GM18526 (cell line): ENCODE results near the gene MSL1.

Experiments
- POLR2A ChIP-seq: IDR thresholded peaks from 3 replicates; pipeline ENCODE4 v1.6.1; 2011; ENCODE audit not compliant: insufficient read length; ENCODE audit errors: extremely low read depth

Gene MSL1

DNA sequence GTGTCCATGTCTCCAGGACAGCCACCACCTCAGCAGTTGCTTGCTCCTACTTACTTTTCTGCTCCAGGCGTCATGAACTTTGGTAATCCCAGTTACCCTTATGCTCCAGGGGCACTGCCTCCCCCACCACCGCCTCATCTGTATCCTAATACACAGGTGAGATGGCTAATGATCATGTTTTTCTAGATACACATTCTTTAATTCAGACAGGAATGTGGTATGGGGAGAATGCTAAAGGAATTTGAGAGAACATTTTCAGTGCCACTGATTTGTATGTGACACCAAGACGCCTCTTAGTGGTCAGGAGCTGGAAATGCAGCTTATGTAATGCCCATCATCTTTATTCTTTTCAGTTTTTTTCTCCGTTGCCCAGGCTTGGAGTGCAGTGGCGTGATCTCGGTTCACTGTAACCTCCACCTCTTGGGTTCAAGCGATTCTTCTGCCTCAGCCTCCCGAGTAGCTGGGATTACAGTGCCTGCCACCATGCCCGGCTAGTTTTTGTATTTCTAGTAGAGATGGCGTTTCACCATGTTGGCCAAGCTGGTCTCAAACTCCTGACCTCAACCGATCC is 46.6 kb downstream of the MSL1 start:
- no peak for TF ChIP-seq POLR2A

DNA sequence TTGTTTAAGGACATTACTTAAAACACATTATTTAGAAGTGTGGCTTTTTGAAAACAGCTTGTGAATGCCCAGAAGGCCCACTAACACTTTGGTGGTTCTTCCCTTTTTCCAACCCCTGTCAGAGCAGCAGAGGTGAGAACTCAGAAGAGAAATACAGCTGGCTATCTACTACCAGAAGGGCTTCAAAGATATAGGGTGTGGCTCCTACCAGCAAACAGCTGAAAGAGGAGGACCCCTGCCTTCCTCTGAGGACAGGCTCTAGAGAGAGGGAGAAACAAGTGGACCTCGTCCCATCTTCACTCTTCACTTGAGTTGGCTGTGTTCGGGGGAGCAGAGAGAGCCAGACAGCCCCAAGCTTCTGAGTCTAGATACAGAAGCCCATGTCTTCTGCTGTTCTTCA is 48.6 kb downstream of the MSL1 start:
- no peak for TF ChIP-seq POLR2A

DNA sequence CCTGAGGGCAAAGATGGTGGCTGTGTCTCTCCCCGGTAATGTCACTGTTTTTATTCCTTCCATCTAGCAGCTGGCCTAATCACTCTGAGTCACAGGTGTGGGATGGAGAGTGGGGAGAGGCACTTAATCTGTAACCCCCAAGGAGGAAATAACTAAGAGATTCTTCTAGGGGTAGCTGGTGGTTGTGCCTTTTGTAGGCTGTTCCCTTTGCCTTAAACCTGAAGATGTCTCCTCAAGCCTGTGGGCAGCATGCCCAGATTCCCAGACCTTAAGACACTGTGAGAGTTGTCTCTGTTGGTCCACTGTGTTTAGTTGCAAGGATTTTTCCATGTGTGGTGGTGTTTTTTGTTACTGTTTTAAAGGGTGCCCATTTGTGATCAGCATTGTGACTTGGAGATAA is 50.0 kb downstream of the MSL1 start:
- no peak for TF ChIP-seq POLR2A

DNA sequence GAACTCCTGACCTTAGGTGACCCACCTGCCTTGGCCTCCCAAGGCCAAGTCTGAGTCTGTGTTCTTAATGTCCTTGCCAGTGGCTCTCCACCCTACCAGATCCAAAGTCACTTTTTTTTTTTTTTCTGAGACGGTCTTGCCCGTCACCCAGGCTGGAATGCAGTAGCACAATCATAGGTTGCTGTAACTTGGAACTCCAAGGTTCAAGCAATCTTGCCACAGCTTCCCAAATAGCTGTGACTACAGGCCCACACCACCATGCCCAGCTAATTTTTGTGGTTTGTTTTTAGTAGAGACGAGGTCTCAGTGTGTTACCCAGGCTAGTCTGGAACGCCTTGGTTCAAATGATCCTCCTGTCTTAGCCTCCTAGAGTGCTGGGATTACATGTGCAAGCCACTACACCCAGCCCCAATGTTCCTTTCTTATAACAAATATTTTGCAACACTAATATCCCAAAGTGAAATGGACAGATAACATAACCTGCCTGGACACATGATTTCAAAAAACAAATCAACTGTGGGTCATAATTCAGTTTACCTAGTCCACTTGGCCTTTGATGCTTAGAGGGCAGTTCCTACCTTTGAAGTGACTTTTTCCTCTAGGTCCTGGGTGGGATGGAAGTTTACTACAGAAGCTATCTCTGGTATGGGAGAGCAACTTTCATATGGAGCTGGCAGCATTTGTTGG is 51.5 kb downstream of the MSL1 start:
- no peak for TF ChIP-seq POLR2A

DNA sequence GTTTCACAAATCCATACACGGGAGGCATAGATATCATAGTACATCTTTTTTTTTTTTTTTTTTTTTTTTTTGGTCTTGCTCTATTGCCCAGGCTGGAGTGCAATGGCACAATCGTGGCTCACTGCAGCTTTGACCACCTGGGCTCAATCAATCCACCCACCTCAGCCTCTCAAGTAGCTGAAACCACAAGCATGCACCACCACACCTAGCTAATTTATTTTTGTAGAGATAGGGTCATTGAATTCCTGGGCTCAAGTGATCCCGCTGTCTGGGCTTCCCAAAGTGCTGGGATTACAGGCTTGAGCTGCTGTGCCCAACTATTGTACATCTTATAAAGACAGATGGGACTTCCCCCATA is 52.0 kb downstream of the MSL1 start:
- no peak for TF ChIP-seq POLR2A

DNA sequence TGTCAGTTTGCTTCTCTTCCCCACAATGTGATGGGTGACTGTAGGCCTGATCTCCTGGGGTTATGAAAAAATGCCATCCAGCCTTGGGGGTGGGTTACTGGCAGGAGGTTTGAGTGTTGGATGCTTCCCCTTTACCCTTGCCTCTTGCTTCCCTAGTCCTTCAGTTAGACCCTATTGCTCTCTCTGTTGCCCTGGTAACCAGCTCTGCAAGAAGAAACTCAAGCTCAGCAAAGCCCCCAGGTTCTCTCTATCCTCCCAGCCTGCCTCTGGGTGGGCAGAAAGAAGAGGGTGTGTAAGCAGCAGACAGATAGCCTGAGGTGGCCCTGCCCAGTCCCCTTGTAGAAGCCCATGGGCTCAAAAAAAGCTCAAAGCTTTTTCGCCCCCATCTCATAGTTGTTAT is 52.7 kb downstream of the MSL1 start:
- no peak for TF ChIP-seq POLR2A

DNA sequence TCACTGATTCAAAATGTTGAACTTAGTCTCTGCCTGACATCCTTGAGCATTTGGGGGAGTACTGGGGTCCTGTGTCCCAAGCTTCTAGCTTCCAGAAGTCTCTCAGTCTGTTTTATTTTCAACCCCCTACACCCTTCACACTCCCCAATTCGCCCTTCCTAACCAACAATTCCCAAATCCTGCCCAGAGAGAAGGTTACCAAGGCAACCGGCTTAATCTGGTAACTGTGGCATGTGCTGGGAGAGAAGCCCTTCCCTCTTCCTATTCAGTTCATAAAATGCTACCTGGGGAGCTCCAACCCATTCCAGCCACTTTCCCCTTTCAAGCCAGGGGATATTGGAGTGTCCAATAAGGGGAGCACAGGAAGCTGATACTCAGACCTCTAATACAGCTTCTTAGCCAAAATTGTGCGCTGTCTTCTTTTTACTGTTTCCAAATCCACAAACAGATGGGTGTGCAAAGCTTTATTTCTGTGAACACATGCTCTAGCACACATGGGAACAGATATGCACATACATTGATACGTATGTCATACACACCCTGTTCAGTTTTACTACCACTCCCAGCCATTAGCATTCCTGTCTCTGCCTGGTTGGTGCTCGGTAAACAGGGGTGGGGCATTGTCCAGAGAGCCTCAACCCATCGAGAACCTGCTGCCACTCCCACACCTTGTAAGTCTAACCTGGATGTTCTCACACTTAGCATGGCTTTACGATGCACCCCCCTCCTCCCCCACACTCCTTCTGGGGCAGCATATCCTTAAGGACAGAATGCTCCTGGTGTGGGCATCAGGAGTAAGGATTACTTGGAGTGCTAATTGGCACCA is 54.4 kb downstream of the MSL1 start:
- no peak for TF ChIP-seq POLR2A

DNA sequence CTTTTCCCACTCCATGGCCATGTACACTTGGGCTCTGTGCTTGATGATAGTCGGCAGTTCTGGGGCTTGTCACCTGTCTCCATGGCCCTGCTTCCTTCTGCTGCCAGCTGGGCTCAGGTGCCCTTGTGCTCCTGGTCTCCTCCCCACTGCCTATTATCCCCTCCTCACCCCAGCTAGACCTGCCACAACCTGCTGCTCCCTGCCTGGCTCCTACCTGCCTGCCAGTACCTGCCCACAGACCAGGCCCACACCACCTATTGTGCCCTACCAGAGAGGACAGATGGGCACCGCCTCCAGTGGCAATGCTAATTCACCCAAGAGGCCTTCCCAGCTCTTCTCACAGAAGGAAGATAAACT is 55.0 kb downstream of the MSL1 start:
- no peak for TF ChIP-seq POLR2A

DNA sequence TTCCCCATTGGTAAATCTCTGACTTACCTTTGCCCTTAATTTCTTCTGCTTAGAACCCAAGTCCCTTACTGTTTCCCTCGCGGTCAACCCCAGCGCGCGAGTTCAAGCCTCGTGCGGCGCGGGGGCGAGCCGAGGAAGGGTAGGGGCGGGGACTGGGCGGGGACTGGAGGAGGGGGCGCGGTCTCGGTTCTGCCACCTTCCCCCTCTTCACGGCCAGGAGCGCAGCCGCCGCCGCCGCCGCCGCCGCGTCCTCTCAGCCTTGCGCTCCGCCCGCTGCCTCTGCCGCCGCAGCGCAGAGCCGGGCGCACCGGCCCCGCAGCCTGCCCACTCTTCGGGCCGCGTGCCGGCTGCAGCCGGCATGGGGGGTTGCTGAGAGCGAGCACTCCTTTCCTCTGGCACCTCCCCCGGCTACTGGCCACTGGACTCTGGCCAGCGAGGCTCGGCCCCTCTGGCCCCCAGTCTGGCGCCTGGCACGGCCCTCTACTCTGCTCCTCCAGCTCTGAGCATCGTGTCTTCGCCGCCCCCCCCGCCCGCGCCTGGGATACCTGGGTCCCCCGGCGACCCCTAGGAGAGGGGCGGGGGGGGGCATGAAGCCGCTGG is 55.6 kb downstream of the MSL1 start, which contains the start of gene RAPGEFL1:
Gene RAPGEFL1 (plus strand): TSS at position 196 of the 600 bp plus-strand sequence. CDS start 392 bp downstream, at position 588.
- TF ChIP-seq POLR2A: no peak

DNA sequence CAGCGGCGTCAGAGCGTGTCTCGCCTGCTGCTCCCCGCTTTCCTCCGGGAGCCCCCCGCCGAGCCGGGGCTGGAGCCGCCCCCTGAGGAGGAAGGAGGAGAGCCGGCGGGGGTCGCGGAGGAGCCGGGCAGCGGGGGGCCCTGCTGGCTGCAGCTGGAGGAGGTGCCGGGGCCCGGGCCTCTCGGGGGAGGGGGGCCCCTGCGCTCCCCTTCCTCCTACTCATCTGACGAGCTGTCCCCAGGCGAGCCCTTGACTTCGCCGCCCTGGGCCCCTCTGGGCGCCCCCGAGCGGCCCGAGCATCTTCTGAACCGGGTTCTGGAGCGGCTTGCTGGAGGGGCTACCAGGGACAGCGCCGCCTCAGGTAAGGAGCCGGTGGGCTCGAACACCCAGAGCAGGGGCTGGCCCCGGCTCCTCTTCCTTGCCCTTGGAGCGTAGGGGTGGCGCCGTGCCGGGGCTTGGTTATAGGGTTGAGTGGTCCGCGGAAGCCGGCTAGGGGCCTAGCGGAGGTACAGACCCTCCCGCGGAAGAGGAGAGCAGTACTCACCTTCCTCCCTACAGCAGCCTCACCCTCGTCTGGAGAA is 56.3 kb downstream of the MSL1 start:
- TF ChIP-seq POLR2A: no peak

DNA sequence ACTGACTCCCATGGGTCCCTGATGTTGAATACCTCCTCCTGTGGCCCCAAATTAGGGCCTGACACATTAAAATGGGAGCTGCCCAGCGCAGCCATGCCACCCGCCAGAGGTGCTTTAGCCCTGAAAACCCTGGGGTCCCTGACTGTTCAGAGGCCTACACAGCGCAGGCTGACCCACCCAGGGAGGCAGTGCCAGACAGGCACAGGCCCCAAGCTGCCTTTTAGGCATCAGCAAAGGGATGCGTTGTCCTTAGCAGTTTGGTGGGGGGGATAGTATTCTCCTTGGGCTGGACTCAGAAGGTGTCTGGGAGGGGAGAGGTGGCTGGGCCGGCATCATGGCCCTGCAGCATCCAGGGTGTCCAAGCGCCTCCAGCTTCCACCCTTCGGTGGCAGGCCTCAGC is 56.9 kb downstream of the MSL1 start:
- TF ChIP-seq POLR2A: no peak

DNA sequence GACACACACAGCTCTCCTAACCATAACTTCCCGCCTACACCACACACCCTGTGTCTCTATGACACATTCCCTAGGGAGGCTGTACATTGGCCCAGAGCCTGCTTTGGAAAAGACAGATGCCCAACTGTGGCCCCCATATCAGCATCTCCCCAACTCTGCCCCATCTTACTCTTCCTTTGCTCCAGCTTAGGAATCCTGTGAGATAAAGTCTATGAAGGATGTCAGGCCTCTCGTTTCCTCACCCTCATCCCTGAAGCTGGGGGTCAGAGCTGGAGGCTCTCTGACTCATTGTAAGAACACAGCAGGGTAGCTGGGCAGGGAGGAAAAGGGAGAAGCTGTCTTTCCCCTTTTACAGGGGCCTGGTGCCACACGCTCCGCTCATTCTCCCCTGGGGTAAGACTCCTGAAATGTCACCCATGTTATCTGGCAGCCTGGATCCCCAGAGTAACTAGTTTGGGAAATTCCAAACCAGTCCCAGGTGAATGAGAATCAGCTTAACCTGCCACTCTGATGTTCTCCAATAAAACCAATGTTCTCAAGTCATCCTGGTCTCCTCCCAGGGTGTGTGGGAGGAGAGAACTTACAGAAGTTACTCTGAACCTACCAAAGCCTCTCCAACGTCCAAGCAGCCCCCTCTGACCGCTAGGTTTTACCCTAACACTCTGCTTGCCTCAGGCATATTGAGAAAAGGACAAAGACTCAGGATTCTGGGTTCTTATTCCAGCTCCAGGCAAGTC is 58.3 kb downstream of the MSL1 start:
- no peak for TF ChIP-seq POLR2A

DNA sequence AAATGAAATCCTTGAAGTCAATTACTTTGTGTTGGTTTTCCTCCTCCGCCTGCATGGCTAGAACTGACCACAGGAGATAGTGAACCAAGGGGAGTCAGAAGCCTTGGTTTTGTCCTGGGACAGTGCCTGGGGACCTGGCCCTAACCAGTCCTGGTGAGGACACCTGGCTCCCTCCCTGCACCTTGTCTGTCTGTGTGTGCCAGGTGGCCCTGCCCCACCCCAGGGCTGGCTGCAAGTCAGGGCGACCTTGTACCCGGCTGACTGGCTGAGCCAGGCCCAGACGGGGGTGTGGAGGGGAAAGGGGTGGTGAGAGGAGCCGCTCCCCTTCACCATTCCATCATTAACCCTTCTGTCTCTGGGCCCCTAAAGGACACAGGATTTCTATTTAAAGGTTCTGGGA is 58.9 kb downstream of the MSL1 start:
- TF ChIP-seq POLR2A: no peak

DNA sequence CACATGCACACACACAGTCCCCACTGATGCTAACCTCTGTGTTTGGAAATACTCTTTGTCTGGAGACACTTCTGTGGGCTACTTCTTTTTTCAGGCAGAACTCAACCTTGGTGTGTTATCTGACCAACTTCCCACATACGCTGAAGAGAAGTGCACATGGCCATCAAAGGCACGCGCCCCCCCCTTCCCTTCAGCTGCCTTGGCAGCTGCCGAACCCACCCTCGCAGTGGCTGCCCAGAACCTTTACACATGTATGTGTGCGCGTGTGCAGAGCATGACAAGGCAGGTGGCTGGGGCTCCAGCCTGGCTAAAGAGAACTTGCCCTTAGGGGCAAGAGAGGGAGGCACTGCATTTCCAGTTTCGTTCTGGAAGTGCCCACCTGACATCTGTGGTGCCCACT is 59.4 kb downstream of the MSL1 start:
- no peak for TF ChIP-seq POLR2A

DNA sequence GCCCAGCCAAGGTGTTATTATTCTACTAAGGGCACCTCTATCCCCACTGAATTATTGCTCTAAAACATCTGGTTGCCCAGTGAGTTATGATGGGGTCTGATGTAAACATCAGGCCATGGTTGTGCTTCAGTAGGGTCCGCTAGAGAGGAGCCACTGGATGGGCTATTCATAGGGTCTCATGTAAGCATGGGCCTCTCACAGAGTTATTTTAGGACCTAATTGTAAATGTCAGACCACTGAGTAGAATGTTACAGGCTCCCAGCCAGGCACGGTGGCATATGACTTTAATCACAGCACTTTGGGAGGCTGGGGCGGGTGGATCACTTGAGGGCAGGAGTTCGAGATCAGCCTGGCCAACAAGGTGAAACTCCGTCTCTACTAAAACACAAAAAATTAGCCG is 60.8 kb downstream of the MSL1 start:
- no peak for TF ChIP-seq POLR2A
